PC-3 (cell line): Measurements from ENCODE around the gene TRIM39. TPM values are rescaled to one million over a fixed set of nuclear protein-coding genes. Genes with fewer than 3 reads are reported as not detected.

Experiments
- ATAC-seq: fragments of 200-7000 bp; cut with Tn5 transposase; 2 replicates; pipeline ENCODE4 v1.9.1; 2020; ENCODE audit warnings: mild to moderate bottlenecking, moderate library complexity
- BruUV-seq: library from RNA; stranded (reverse); fragments of 400-500 nt; replicated peaks from 2 replicates; lab custom pipeline; 2021; lab: Mats Ljungman, UMichigan
- CTCF ChIA-PET: fragments of 300-600 bp; sonication (Branson Sonifier 250); formaldehyde crosslinking; loops from one replicate; lab custom pipeline; 2022; ENCODE audit warnings: antibody characterized with exemption; lab: Charles Lee
- POLR2A ChIA-PET: fragments of 300-600 bp; sonication (Branson Sonifier 250); formaldehyde crosslinking; loops from one replicate; lab custom pipeline; 2022; ENCODE audit warnings: antibody characterized with exemption; ENCODE audit not compliant: unreplicated experiment; lab: Charles Lee
- DNase-seq: peaks from one replicate; pipeline ENCODE4 v3.0.0-alpha.2; 2015
- H2AFZ ChIP-seq: fragments of 300-600 bp; sonication (generic); 2 replicates; pipeline ENCODE4 v1.6.0; 2016; ENCODE audit warnings: antibody characterized with exemption, low read length
- H3F3A ChIP-seq: fragments of 300-600 bp; sonication (generic); one replicate; pipeline ENCODE4 v1.6.0; 2017; ENCODE audit warnings: antibody characterized with exemption, low read length, control low read depth, mild to moderate bottlenecking; ENCODE audit not compliant: unreplicated experiment
- H3K27ac ChIP-seq: fragments of 300-600 bp; sonication (generic); 2 replicates; pipeline ENCODE4 v1.5.1; 2016; ENCODE audit warnings: mild to moderate bottlenecking, low read length
- H3K27me3 ChIP-seq: fragments of 300-600 bp; sonication (generic); 2 replicates; pipeline ENCODE4 v1.6.1; 2016; ENCODE audit warnings: low read length, mixed read lengths
- H3K36me3 ChIP-seq: fragments of 300-600 bp; sonication (generic); 2 replicates; pipeline ENCODE4 v1.6.1; 2016; ENCODE audit warnings: low read depth, mixed run types, low read length, mixed read lengths
- H3K4me1 ChIP-seq: fragments of 300-600 bp; sonication (generic); 2 replicates; pipeline ENCODE4 v1.5.1; 2016; ENCODE audit warnings: low read length; ENCODE audit not compliant: insufficient read depth
- H3K4me2 ChIP-seq: fragments of 300-600 bp; sonication (generic); 2 replicates; pipeline ENCODE4 v1.6.0; 2016; ENCODE audit warnings: low read length
- H3K4me3 ChIP-seq: fragments of 300-600 bp; sonication (generic); 2 replicates; pipeline ENCODE4 v1.5.1; 2016; ENCODE audit warnings: mild to moderate bottlenecking, low read length, mixed read lengths
- H3K79me2 ChIP-seq: fragments of 300-600 bp; sonication (generic); 2 replicates; pipeline ENCODE4 v1.6.1; 2017; ENCODE audit warnings: low read length, mixed read lengths
- H3K9ac ChIP-seq: fragments of 300-600 bp; sonication (generic); 2 replicates; pipeline ENCODE4 v1.6.0; 2016; ENCODE audit warnings: mild to moderate bottlenecking, low read length
- H3K9me2 ChIP-seq: fragments of 300-600 bp; sonication (generic); replicated peaks from 2 replicates; pipeline ENCODE4 v1.6.1; 2016; ENCODE audit warnings: mixed run types, low read length, mixed read lengths
- H3K9me3 ChIP-seq: fragments of 300-600 bp; sonication (generic); 2 replicates; pipeline ENCODE4 v1.6.1; 2016; ENCODE audit warnings: low read length, mixed read lengths
- H4K20me1 ChIP-seq: fragments of 300-600 bp; sonication (generic); 2 replicates; pipeline ENCODE4 v1.6.1; 2016; ENCODE audit warnings: low read length, mixed read lengths
- CTCF ChIP-seq: fragments of 300-600 bp; sonication (generic); conservative IDR thresholded peaks from 2 replicates; pipeline ENCODE4 v1.5.1; 2017; ENCODE audit warnings: antibody characterized with exemption, low read depth, mild to moderate bottlenecking, low read length
- EZH2 ChIP-seq: fragments of 300-600 bp; sonication (generic); IDR thresholded peaks from one replicate; pipeline ENCODE4 v1.6.1; 2017; ENCODE audit warnings: antibody characterized with exemption, mild to moderate bottlenecking, low read length; ENCODE audit not compliant: unreplicated experiment
- EZH2phosphoT487 ChIP-seq: fragments of 300-600 bp; sonication (generic); IDR thresholded peaks from 2 replicates; pipeline ENCODE4 v1.6.1; 2018; ENCODE audit warnings: mild to moderate bottlenecking, antibody characterized with exemption, low read length, borderline replicate concordance
- intact Hi-C: fragments of 100-400 bp; cut with micrococcal nuclease; formaldehyde crosslinking; loops from 2 replicates; pipeline ENCODE4 v1.9.0; 2023
- total RNA-seq: library from RNA; depleted of rRNA; stranded (reverse); fragments of >200 nt; gene quantifications from 2 replicates; pipeline ENCODE4 v1.2.3, GENCODE V29; 2014; rRNA removed

The TRIM39 gene
- total RNA-seq, 1 experiment from 2014 or later: 24.8 TPM

- H3K79me2 ChIP-seq: no peaks in the 10 kb centered on the region
- no peak for TF ChIP-seq EZH2
- TF ChIP-seq CTCF: no peak
- TF ChIP-seq EZH2phosphoT487: no peak
- no peak overlapping the region for H3K9ac ChIP-seq
- H3K4me2 ChIP-seq: no peak overlapping the region
- no peaks in the 10 kb centered on the region for H3K9me3 ChIP-seq
- H3K9me2 ChIP-seq: no peaks in the 10 kb centered on the region
- no peak overlapping the region for H3K27ac ChIP-seq
- no peaks in the 10 kb centered on the region for H3K4me1 ChIP-seq
- no peaks in the 10 kb centered on the region for H3F3A ChIP-seq
- no peaks in the 10 kb centered on the region for H3K36me3 ChIP-seq
- intact Hi-C loops: no loop called here
- no TSS peak for BruUV-seq
- ChIA-PET POLR2A (no interaction called here), CTCF (no interaction called here)
- H3K4me3 ChIP-seq: no peak overlapping the region
- no peaks in the 10 kb centered on the region for H4K20me1 ChIP-seq
- ATAC-seq: no peak
- H3K27me3 ChIP-seq: peaks cover 66% of the 10 kb centered on the region
- DNase-seq: no peak
- no peak overlapping the region for H2AFZ ChIP-seq
These were observed 64.5 kb downstream of the TRIM39 start for GRCh38 chr6:30391240-30391639.

Other genes starting within 250 kb of the TRIM39 start
- 0.11 and 0.52 TPM in 2 replicates for gene TRIM31, start 213.8 kb upstream of the TRIM39 start, total RNA-seq
- gene TRIM40, start 190.8 kb upstream of the TRIM39 start, total RNA-seq: not detected in 2 replicates
- not detected in 2 replicates for gene TRIM10, start 165.7 kb upstream of the TRIM39 start, total RNA-seq
- gene TRIM15, start 163.4 kb upstream of the TRIM39 start, total RNA-seq: not detected in 2 replicates
- gene TRIM26, start 113.5 kb upstream of the TRIM39 start, total RNA-seq: 48.1 and 56.0 TPM in 2 replicates
- gene RPP21, start 18.2 kb downstream of the TRIM39 start, total RNA-seq: 151 and 161 TPM in 2 replicates
- gene HLA-E, start 162.6 kb downstream of the TRIM39 start, total RNA-seq: 131 and 161 TPM in 2 replicates
- 34.7 and 46.7 TPM in 2 replicates for gene GNL1, start 229.6 kb downstream of the TRIM39 start, total RNA-seq
- 4.8 and 6.1 TPM in 2 replicates for gene PRR3, start 230.4 kb downstream of the TRIM39 start, total RNA-seq
- 67.3 and 77.3 TPM in 2 replicates for gene ABCF1, start 244.5 kb downstream of the TRIM39 start, total RNA-seq